GM06990 (cell line): ENCODE measurements around the gene YAE1.
A peak's percentile ranks its signal among the peaks of the same experiment; 100 is the strongest.

ENCODE experiments used
- DNase-seq: peaks from one replicate; pipeline ENCODE4 v3.0.0-alpha.2; 2011; ENCODE audit not compliant: insufficient read length; ENCODE audit errors: extremely low read depth
- H3K27me3 ChIP-seq: replicated peaks from 2 replicates; pipeline ENCODE4 v1.6.0; 2011; ENCODE audit warnings: low read length; ENCODE audit not compliant: control insufficient read depth, insufficient read depth
- H3K36me3 ChIP-seq: 2 replicates; pipeline ENCODE4 v1.5.1; 2011; ENCODE audit warnings: low read length; ENCODE audit not compliant: control insufficient read depth, insufficient read depth
- H3K4me3 ChIP-seq: replicated peaks from 2 replicates; pipeline ENCODE4 v1.5.1; 2011; ENCODE audit warnings: low read depth, mild to moderate bottlenecking, control low read depth, low read length
- TF ChIP-seq, protein P1 (sequence below): IDR thresholded peaks from 2 replicates; pipeline ENCODE4 v1.5.1; 2011; ENCODE audit warnings: low read length, control low read depth, mild to moderate bottlenecking, inconsistent platforms; ENCODE audit not compliant: insufficient read depth, poor library complexity, severe bottlenecking

YAE1 gene

DNA sequence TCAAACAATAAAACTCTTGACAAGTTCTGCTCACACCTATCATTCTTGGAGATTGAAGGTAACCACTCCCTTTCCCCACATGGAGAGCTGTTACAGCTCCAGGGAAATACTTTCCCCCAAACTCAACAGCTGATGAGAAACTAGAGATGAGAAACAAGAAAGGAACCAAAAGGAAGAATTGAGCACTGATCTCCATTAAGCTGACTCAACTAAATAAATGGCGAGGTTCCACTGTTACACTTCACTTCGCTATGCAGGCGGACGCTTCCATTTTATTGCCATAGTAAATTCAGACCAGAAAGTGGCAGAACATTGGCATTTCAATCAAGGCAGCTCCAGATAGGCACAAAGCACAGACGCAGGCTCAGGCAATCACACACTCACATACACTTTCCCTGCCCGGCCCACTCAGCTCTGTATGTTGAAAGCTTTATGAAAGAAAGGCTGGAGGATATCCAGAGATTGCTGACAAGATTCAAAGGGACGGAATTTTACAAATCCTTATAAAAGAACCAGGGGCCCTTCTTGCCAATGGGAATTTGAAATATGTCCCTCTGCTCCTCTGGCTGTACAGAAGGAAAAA lies 11.5 kb upstream of the YAE1 start:
- Histone ChIP-seq H3K4me3 (no peak overlapping the region), H3K36me3 (no peaks in the 10 kb centered on the region), H3K27me3 (no peaks in the 10 kb centered on the region; the same call in 1 of the 2 replicates)
- TF ChIP-seq, protein P1, sequence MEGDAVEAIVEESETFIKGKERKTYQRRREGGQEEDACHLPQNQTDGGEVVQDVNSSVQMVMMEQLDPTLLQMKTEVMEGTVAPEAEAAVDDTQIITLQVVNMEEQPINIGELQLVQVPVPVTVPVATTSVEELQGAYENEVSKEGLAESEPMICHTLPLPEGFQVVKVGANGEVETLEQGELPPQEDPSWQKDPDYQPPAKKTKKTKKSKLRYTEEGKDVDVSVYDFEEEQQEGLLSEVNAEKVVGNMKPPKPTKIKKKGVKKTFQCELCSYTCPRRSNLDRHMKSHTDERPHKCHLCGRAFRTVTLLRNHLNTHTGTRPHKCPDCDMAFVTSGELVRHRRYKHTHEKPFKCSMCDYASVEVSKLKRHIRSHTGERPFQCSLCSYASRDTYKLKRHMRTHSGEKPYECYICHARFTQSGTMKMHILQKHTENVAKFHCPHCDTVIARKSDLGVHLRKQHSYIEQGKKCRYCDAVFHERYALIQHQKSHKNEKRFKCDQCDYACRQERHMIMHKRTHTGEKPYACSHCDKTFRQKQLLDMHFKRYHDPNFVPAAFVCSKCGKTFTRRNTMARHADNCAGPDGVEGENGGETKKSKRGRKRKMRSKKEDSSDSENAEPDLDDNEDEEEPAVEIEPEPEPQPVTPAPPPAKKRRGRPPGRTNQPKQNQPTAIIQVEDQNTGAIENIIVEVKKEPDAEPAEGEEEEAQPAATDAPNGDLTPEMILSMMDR, result no peak
- no peak for DNase-seq

DNA sequence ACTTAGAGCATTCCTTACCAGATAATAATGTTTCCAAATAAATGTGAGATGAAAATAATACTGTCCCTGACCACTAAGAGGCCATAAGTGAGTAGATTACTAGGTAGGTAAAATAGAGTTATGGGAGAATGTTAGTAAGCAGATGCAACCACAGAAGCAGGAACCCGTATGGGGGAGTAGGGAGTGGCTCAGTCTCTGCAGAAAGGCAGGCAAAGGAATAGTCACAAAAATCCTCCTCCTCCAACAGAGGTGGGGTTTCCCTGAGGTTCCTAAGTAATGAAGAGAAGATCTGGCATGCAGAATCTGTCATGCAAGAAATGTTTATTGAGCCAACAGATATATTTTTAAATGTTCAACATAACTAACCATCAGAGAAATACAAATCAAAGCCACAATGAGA lies 9.0 kb upstream of the YAE1 start:
- Histone ChIP-seq H3K27me3 (no peaks in the 10 kb centered on the region), H3K36me3 (no peaks in the 10 kb centered on the region), H3K4me3 (no peak overlapping the region)
- no peak for DNase-seq
- TF ChIP-seq, protein P1, result no peak

DNA sequence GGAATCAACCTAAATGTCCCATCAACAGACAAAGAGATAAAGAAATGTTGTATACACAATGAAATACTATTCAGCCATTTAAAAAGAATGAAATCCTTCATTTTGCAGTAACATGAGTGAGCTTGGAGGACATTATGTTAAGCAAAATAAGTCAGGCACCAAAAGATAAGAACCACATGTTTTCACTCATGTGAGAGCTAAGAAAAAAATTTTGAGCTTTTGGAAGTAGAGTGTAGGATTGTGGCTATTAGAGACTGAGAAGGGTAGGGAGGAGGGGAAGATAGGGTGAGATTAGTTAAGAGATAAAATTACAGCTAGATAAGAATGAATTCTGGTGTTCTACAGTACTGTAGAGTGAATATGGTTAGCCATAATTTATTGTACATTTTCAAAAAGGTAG lies 8.3 kb upstream of the YAE1 start:
- TF ChIP-seq, protein P1, result no peak
- no peaks in the 10 kb centered on the region for H3K36me3 ChIP-seq
- no peaks in the 10 kb centered on the region for H3K27me3 ChIP-seq
- H3K4me3 ChIP-seq, result no peak overlapping the region
- DNase-seq, result no peak

DNA sequence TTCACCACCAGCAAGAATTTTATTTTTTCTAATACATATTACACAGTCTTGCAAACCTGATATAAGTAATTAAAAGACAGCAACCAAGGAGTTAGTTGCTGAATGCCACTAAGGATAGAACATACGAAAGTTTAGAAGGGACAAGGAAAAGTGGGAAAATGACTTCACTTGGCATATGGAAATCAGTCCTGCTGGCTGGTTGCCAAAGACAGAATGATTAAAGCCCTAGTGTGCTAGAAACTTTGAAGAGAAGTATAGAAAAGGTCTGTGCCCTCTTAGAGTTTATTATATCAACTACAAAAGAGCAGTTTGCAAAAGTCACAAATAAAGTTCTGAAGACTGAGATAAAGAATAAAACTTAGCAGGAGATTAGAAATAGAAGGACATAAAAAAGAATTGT lies 5.8 kb upstream of the YAE1 start:
- Histone ChIP-seq H3K27me3 (no peaks in the 10 kb centered on the region), H3K36me3 (no peaks in the 10 kb centered on the region), H3K4me3 (no peak overlapping the region)
- no peak for DNase-seq
- TF ChIP-seq, protein P1, result no peak

DNA sequence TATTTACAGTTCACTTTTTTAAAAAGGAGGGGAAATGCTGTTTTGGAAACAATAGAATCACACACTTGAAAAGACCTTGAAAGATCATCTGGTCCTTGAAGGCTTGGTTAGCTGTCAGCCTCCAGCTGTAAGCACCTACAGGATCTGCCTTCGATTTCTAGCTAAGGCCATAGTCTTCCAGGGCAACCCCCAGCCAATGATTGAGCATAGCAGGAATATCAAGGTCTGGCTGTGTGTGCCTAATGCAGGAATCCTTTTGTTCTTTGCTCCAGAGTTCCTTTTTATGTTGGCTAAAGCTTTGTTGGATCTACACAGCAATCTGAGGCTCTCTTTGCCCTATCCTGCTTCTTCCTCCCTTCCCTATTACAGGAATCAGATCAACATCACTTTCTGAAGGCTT lies 5.2 kb upstream of the YAE1 start:
- DNase-seq, result no peak
- no peaks in the 10 kb centered on the region for H3K27me3 ChIP-seq
- TF ChIP-seq, protein P1, result no peak
- H3K4me3 ChIP-seq, result no peak overlapping the region
- H3K36me3 ChIP-seq, result no peaks in the 10 kb centered on the region

DNA sequence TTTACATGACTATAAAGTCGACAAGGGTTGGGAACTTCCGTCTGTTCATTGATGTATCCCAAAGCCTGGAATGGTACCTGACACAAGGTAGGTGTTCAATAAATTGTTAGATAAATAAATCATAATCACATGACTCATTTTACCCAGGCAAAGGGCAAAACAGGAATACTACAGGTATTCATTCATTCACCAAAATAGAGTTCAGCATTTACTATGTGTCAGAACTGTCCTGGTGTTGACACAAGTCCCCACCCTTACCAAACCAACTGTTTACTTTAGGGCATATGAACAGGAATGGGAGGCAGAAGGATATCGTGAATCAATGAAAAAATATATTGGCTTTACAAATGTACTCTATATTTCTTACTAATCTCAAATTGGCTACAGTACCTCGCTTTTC lies 666 bp upstream of the YAE1 start:
- DNase-seq, result no peak
- no peaks in the 10 kb centered on the region for H3K27me3 ChIP-seq
- TF ChIP-seq, protein P1, result no peak
- H3K36me3 ChIP-seq, result no peaks in the 10 kb centered on the region
- peak overlapping the region; percentile 99 for H3K4me3 ChIP-seq
